H9 (cell line): ENCODE results near the gene ZGRF1. TPM values are rescaled to one million over a fixed set of nuclear protein-coding genes. Genes with fewer than 3 reads are reported as not detected.

Experiments used
- DNase-seq: peaks from one replicate; pipeline ENCODE4 v3.0.0-alpha.2; 2017
- H2AFZ ChIP-seq: one replicate; pipeline ENCODE4 v1.6.1; 2013; ENCODE audit warnings: mild to moderate bottlenecking, low read length, control low read depth, moderate library complexity
- H2AK5ac ChIP-seq: 2 replicates; pipeline ENCODE4 v1.6.1; 2013; ENCODE audit warnings: low read length, control low read depth, mixed read lengths; ENCODE audit not compliant: insufficient read length
- H2BK120ac ChIP-seq: one replicate; pipeline ENCODE4 v1.6.1; 2013; ENCODE audit warnings: low read depth, mild to moderate bottlenecking, low read length, control low read depth, inconsistent platforms; ENCODE audit not compliant: poor library complexity, severe bottlenecking
- H2BK12ac ChIP-seq: 2 replicates; pipeline ENCODE4 v1.6.1; 2013; ENCODE audit warnings: low read length, control low read depth, mixed read lengths, low read depth; ENCODE audit not compliant: insufficient read length
- H2BK15ac ChIP-seq: 2 replicates; pipeline ENCODE4 v1.6.1; 2013; ENCODE audit warnings: low read depth, low read length, control low read depth
- H2BK20ac ChIP-seq: one replicate; pipeline ENCODE4 v1.6.1; 2013; ENCODE audit warnings: low read depth, mild to moderate bottlenecking, low read length, control low read depth, inconsistent platforms; ENCODE audit not compliant: poor library complexity, severe bottlenecking
- H2BK5ac ChIP-seq: 2 replicates; pipeline ENCODE4 v1.6.1; 2013; ENCODE audit warnings: low read length, control low read depth, mixed read lengths; ENCODE audit not compliant: insufficient read length
- H3K14ac ChIP-seq: 2 replicates; pipeline ENCODE4 v1.6.1; 2013; ENCODE audit warnings: low read length, control low read depth; ENCODE audit not compliant: insufficient read depth
- H3K18ac ChIP-seq: 2 replicates; pipeline ENCODE4 v1.6.1; 2013; ENCODE audit warnings: low read depth, mild to moderate bottlenecking, mixed read lengths, low read length, control low read depth; ENCODE audit not compliant: insufficient read length
- H3K23ac ChIP-seq: 2 replicates; pipeline ENCODE4 v1.6.1; 2013; ENCODE audit warnings: low read length, control low read depth, mixed read lengths, low read depth; ENCODE audit not compliant: insufficient read length
- H3K23me2 ChIP-seq: 2 replicates; pipeline ENCODE4 v1.6.1; 2013; ENCODE audit warnings: low read depth, mild to moderate bottlenecking, mixed read lengths, low read length, control low read depth; ENCODE audit not compliant: insufficient read length, poor library complexity, severe bottlenecking
- H3K27ac ChIP-seq: 2 replicates; pipeline ENCODE4 v1.5.1; 2013; ENCODE audit warnings: low read length, control low read depth, mixed read lengths, low read depth; ENCODE audit not compliant: insufficient read length
- H3K27me3 ChIP-seq: 2 replicates; pipeline ENCODE4 v1.6.1; 2013; ENCODE audit warnings: low read length, control low read depth, inconsistent platforms; ENCODE audit not compliant: insufficient read depth
- H3K4ac ChIP-seq: 2 replicates; pipeline ENCODE4 v1.6.1; 2013; ENCODE audit warnings: low read depth, mild to moderate bottlenecking, control low read depth, inconsistent platforms, low read length, moderate library complexity
- H3K4me1 ChIP-seq: 2 replicates; pipeline ENCODE4 v1.6.1; 2013; ENCODE audit warnings: low read length, control low read depth, inconsistent platforms; ENCODE audit not compliant: insufficient read depth
- H3K4me2 ChIP-seq: 2 replicates; pipeline ENCODE4 v1.6.1; 2013; ENCODE audit warnings: low read length, control low read depth, mixed read lengths; ENCODE audit not compliant: insufficient read length, insufficient read depth
- H3K56ac ChIP-seq: 2 replicates; pipeline ENCODE4 v1.6.1; 2013; ENCODE audit warnings: low read depth, mild to moderate bottlenecking, mixed read lengths, low read length, control low read depth; ENCODE audit not compliant: insufficient read length
- H3K79me1 ChIP-seq: 2 replicates; pipeline ENCODE4 v1.6.1; 2013; ENCODE audit warnings: low read depth, mild to moderate bottlenecking, moderate library complexity, low read length, control low read depth, inconsistent platforms; ENCODE audit not compliant: insufficient read depth, poor library complexity, severe bottlenecking
- H3K79me2 ChIP-seq: 2 replicates; pipeline ENCODE4 v1.6.1; 2013; ENCODE audit warnings: low read length, control low read depth, inconsistent platforms; ENCODE audit not compliant: insufficient read depth
- H3K9ac ChIP-seq: 2 replicates; pipeline ENCODE4 v1.6.1; 2013; ENCODE audit warnings: low read length, control low read depth, mixed read lengths; ENCODE audit not compliant: insufficient read length; ENCODE audit errors: extremely low read depth
- H3K9me3 ChIP-seq: one replicate; pipeline ENCODE4 v1.6.1; 2013; ENCODE audit warnings: low read depth, low read length, inconsistent platforms; ENCODE audit not compliant: control insufficient read depth
- H3T11ph ChIP-seq: one replicate; pipeline ENCODE4 v1.6.1; 2013; ENCODE audit warnings: mild to moderate bottlenecking, low read length, control low read depth, inconsistent platforms
- H4K20me1 ChIP-seq: one replicate; pipeline ENCODE4 v1.6.1; 2013; ENCODE audit not compliant: control insufficient read depth, insufficient read length, insufficient read depth
- H4K5ac ChIP-seq: 2 replicates; pipeline ENCODE4 v1.6.1; 2013; ENCODE audit warnings: low read depth, mild to moderate bottlenecking, mixed read lengths, low read length, control low read depth; ENCODE audit not compliant: insufficient read length
- H4K8ac ChIP-seq: replicated peaks from 2 replicates; pipeline ENCODE4 v1.6.1; 2013; ENCODE audit warnings: low read length, control low read depth, mixed read lengths, low read depth; ENCODE audit not compliant: insufficient read length
- H4K91ac ChIP-seq: 2 replicates; pipeline ENCODE4 v1.6.1; 2013; ENCODE audit warnings: low read depth, mild to moderate bottlenecking, moderate library complexity, mixed read lengths, low read length, control low read depth; ENCODE audit not compliant: insufficient read length
- H3K27ac Mint-ChIP-seq, 3 experiments: 2 replicates in 2 of 3; 3 replicates in 1 of 3; pipeline ENCODE4 v1.8.0; 2020 to 2021; ENCODE audit warnings: mixed read lengths in 3 of 3, mild to moderate bottlenecking in 1 of 3, moderate library complexity in 1 of 3
- H3K27me3 Mint-ChIP-seq: 2 replicates; pipeline ENCODE4 v1.8.0; 2021; ENCODE audit warnings: low read depth, mild to moderate bottlenecking, moderate library complexity, mixed read lengths
- H3K36me3 Mint-ChIP-seq, 3 experiments: 2 replicates in 2 of 3; 3 replicates in 1 of 3; pipeline ENCODE4 v1.8.0; 2020 to 2021; ENCODE audit warnings: low read depth in 3 of 3, mixed read lengths in 3 of 3; ENCODE audit not compliant: insufficient read depth in 1 of 3
- H3K4me1 Mint-ChIP-seq, 2 experiments: 2 replicates each; pipeline ENCODE4 v1.8.0; 2020; ENCODE audit warnings: mixed read lengths in 2 of 2
- H3K4me3 Mint-ChIP-seq, 2 experiments: 2 replicates in 1 of 2; 3 replicates in 1 of 2; pipeline ENCODE4 v1.8.0; 2020 to 2021; ENCODE audit warnings: mild to moderate bottlenecking in 2 of 2, mixed read lengths in 2 of 2, moderate library complexity in 1 of 2
- H3K9me3 Mint-ChIP-seq, 2 experiments: 2 replicates in 1 of 2; 3 replicates in 1 of 2; pipeline ENCODE4 v1.8.0; 2020; ENCODE audit warnings: mild to moderate bottlenecking in 2 of 2, mixed read lengths in 2 of 2, moderate library complexity in 1 of 2
- WGBS: extraction: QIAGEN DNeasy Blood & Tissue Kit; methylation state at CpG from one replicate; pipeline ENCODE4 v1.1.7; 2013; ENCODE audit warnings: missing lambda C conversion rate, low lambda C conversion rate, mixed read lengths; ENCODE audit not compliant: insufficient read length; ENCODE audit errors: extremely low coverage; 5-methylcytosine and 5-hydroxymethylcytosine counted together
- total RNA-seq: library from RNA; stranded (reverse); gene quantifications from 2 replicates; pipeline ENCODE4 v1.2.1, GENCODE V29; 2021
- TF ChIP-seq, protein P1 (sequence below): fragments of 200-600 bp; sonication (generic); conservative IDR thresholded peaks from 3 replicates; pipeline ENCODE4 v1.8.0; 2021; ENCODE audit warnings: antibody characterized with exemption, mild to moderate bottlenecking

Gene ZGRF1
- total RNA-seq, 1 experiment from 2014 or later: 38.3 TPM

DNA sequence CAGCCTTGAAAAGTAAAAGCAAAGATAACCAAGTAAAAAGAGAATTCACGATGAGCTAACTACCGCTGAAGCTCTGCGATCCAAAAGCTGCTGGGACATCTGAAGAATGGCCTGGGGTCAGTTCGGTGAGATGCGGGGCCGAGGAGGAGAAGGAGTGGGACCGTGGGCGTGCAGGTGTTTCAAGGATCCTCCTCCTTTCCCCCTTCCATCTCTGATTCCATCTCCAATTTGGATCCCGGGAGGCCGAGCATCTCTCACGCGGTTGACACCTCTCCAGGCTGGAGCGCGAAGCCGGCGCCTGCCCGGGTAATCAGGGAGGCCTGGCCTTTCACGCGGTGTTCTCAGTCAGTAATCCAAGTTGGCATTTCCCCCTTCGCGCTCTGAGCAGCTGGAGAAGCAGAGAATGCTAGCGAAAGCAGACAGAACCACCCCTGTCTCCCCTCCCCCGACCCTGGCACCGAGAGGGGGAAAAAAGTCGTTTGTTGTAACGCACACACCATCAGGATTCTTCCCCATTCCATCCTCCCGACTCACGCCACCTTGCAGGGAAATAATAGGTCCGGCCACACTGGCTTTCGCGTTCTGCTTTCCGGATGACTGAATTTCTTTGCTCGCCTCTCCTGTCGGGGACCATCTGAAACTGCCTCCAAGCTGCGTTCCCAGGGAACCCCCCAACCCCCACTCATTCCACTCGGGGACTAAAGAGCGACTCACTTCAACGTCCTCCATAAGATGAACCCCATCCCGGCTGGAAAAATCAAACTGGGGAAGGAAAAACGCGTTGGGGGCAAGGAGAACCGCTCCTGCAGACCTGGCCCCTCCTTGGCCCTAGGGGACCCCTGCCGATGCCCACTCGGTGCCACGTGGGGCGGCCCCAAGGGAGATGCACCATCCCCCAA, 127.2 kb downstream of the ZGRF1 start:
- no peak overlapping the region for H3K56ac ChIP-seq
- H3K27me3 ChIP-seq: peaks cover 69% of the 10 kb centered on the region
- H2BK12ac ChIP-seq: no peak overlapping the region
- H4K8ac ChIP-seq: no peak overlapping the region
- WGBS: no CpG with 5 or more reads among the region's 46 CpGs
- H3K4me2 ChIP-seq: peak overlapping the region; percentile 58
- H3K27me3 Mint-ChIP-seq: peaks cover 99% of the 10 kb centered on the region
- H3K23me2 ChIP-seq: peaks cover 17% of the 10 kb centered on the region
- H3K4me1 Mint-ChIP-seq: peaks cover 39 to 46% of the 10 kb centered on the region in 2 experiments
- no peaks in the 10 kb centered on the region for H3K79me2 ChIP-seq
- H3K23ac ChIP-seq: no peak overlapping the region
- H4K5ac ChIP-seq: no peak overlapping the region
- no peak overlapping the region for H2BK120ac ChIP-seq
- no peak overlapping the region for H3K27ac ChIP-seq
- no peak overlapping the region for H2BK15ac ChIP-seq
- H2BK5ac ChIP-seq: no peak overlapping the region
- peak overlapping the region in 1 of 2 experiments; percentile 55; a peak in 4 of 5 replicates for H3K4me3 Mint-ChIP-seq
- H3T11ph ChIP-seq: no peak overlapping the region
- no peak overlapping the region for H3K27ac Mint-ChIP-seq
- peak; percentile 49 for DNase-seq
- no peaks in the 10 kb centered on the region; a peak in 1 of 7 replicates for H3K36me3 Mint-ChIP-seq
- H4K20me1 ChIP-seq: no peaks in the 10 kb centered on the region
- no peak overlapping the region for H2AFZ ChIP-seq
- no peak overlapping the region for H3K14ac ChIP-seq
- H2AK5ac ChIP-seq: no peak overlapping the region
- H4K91ac ChIP-seq: no peak overlapping the region
- no peaks in the 10 kb centered on the region for H3K9me3 ChIP-seq
- peaks cover 2 to 14% of the 10 kb centered on the region in 2 experiments; a peak in 2 of 5 replicates for H3K9me3 Mint-ChIP-seq
- H3K79me1 ChIP-seq: no peaks in the 10 kb centered on the region
- TF ChIP-seq, protein P1, sequence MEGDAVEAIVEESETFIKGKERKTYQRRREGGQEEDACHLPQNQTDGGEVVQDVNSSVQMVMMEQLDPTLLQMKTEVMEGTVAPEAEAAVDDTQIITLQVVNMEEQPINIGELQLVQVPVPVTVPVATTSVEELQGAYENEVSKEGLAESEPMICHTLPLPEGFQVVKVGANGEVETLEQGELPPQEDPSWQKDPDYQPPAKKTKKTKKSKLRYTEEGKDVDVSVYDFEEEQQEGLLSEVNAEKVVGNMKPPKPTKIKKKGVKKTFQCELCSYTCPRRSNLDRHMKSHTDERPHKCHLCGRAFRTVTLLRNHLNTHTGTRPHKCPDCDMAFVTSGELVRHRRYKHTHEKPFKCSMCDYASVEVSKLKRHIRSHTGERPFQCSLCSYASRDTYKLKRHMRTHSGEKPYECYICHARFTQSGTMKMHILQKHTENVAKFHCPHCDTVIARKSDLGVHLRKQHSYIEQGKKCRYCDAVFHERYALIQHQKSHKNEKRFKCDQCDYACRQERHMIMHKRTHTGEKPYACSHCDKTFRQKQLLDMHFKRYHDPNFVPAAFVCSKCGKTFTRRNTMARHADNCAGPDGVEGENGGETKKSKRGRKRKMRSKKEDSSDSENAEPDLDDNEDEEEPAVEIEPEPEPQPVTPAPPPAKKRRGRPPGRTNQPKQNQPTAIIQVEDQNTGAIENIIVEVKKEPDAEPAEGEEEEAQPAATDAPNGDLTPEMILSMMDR: no peak
- no peak overlapping the region for H3K18ac ChIP-seq
- 0 out of 2 replicates have a peak, but pooled peaks cover 5% of the 10 kb centered on the region for H3K4me1 ChIP-seq
- H3K4ac ChIP-seq: no peak overlapping the region
- no peak overlapping the region for H2BK20ac ChIP-seq
- no peak overlapping the region for H3K9ac ChIP-seq
